Hepatocyte (in vitro differentiated cells): Measurements from ENCODE around the gene SBF2. TPM values are rescaled to one million over a fixed set of nuclear protein-coding genes. Genes with fewer than 3 reads are reported as not detected.
A peak's percentile ranks its signal among the peaks of the same experiment; 100 is the strongest.

ENCODE experiments used
- DNase-seq: peaks from one replicate; pipeline ENCODE4 v3.0.0-alpha.2; 2016; ENCODE audit warnings: low spot score
- H2AFZ ChIP-seq: fragments of 200-600 bp; sonication (generic); 2 replicates; pipeline ENCODE4 v1.6.0; 2016; ENCODE audit warnings: antibody characterized with exemption, mild to moderate bottlenecking
- H3K27ac ChIP-seq: fragments of 200-600 bp; sonication (generic); 2 replicates; pipeline ENCODE4 v1.5.1; 2016; ENCODE audit warnings: mild to moderate bottlenecking
- H3K27me3 ChIP-seq: fragments of 200-600 bp; sonication (generic); 2 replicates; pipeline ENCODE4 v1.6.1; 2016
- H3K36me3 ChIP-seq: fragments of 200-600 bp; sonication (generic); replicated peaks from 2 replicates; pipeline ENCODE4 v1.5.1; 2016; ENCODE audit warnings: low read depth; ENCODE audit not compliant: insufficient read depth
- H3K4me1 ChIP-seq: fragments of 200-600 bp; sonication (generic); 2 replicates; pipeline ENCODE4 v1.5.1; 2016; ENCODE audit warnings: mild to moderate bottlenecking, moderate library complexity; ENCODE audit not compliant: insufficient read depth
- H3K4me2 ChIP-seq: fragments of 200-600 bp; sonication (generic); 2 replicates; pipeline ENCODE4 v1.6.0; 2016
- H3K4me3 ChIP-seq: fragments of 200-600 bp; sonication (generic); 2 replicates; pipeline ENCODE4 v1.5.1; 2016; ENCODE audit warnings: mild to moderate bottlenecking
- H3K79me2 ChIP-seq: fragments of 200-600 bp; sonication (generic); 2 replicates; pipeline ENCODE4 v1.6.0; 2017; ENCODE audit warnings: mild to moderate bottlenecking
- H3K9me2 ChIP-seq: fragments of 200-600 bp; sonication (generic); replicated peaks from 2 replicates; pipeline ENCODE4 v1.6.0; 2017; ENCODE audit warnings: mild to moderate bottlenecking; ENCODE audit not compliant: insufficient read depth
- H3K9me3 ChIP-seq: fragments of 200-600 bp; sonication (generic); 2 replicates; pipeline ENCODE4 v1.5.1; 2016; ENCODE audit warnings: low read depth, mild to moderate bottlenecking
- H4K20me1 ChIP-seq: fragments of 200-600 bp; sonication (generic); 2 replicates; pipeline ENCODE4 v1.6.0; 2016; ENCODE audit warnings: mild to moderate bottlenecking; ENCODE audit not compliant: insufficient read depth, poor library complexity, severe bottlenecking
- CTCF ChIP-seq: fragments of 200-600 bp; sonication (generic); IDR thresholded peaks from 2 replicates; pipeline ENCODE4 v1.5.1; 2016; ENCODE audit warnings: antibody characterized with exemption, mild to moderate bottlenecking; ENCODE audit not compliant: poor library complexity
- EZH2 ChIP-seq: fragments of 200-600 bp; sonication (generic); IDR thresholded peaks from 2 replicates; pipeline ENCODE4 v1.6.1; 2016; ENCODE audit warnings: antibody characterized with exemption, mild to moderate bottlenecking, borderline replicate concordance
- EZH2phosphoT487 ChIP-seq: fragments of 200-600 bp; sonication (generic); IDR thresholded peaks from one replicate; pipeline ENCODE4 v1.6.1; 2018; ENCODE audit warnings: antibody characterized with exemption, mild to moderate bottlenecking, low read depth, moderate library complexity; ENCODE audit not compliant: unreplicated experiment, severe bottlenecking
- WGBS: methylation state at CpG from one replicate; pipeline ENCODE4 v1.1.6; 2016; ENCODE audit warnings: low lambda C conversion rate; ENCODE audit errors: missing lambda C conversion rate; 5-methylcytosine and 5-hydroxymethylcytosine counted together
- polyA plus RNA-seq: library from polyadenylated mRNA; unstranded; fragments of >200 nt; fragmentation: Nextera tagmentation; extraction: Ambion mirVana; gene quantifications from 2 replicates; pipeline ENCODE4 v1.2.1, GENCODE V29; 2016
- total RNA-seq: library from RNA; depleted of rRNA; stranded (reverse); fragments of >200 nt; gene quantifications from 2 replicates; pipeline ENCODE4 v1.2.3, GENCODE V29; 2014

The SBF2 gene
- total and polyA plus RNA-seq, 2 experiments from 2014 or later: 25.7 to 83.2 TPM

- Histone ChIP-seq H3K36me3 (no peaks in the 10 kb centered on the region), H3K79me2 (no peaks in the 10 kb centered on the region), H3K9me3 (no peaks in the 10 kb centered on the region), H3K4me2 (no peak overlapping the region), H4K20me1 (no peaks in the 10 kb centered on the region), H3K27ac (no peak overlapping the region), H2AFZ (no peak overlapping the region), H3K4me1 (peaks cover 16% of the 10 kb centered on the region), H3K4me3 (no peak overlapping the region), H3K27me3 (no peaks in the 10 kb centered on the region), H3K9me2 (no peaks in the 10 kb centered on the region)
- 90% methylated on average over 5 of the region's 5 CpGs for WGBS
- TF ChIP-seq EZH2phosphoT487: no peak
- TF ChIP-seq EZH2: no peak
- TF ChIP-seq CTCF: no peak
- no peak for DNase-seq
Observed at GRCh38 chr11:10298342-10298741, 4.3 kb upstream of the SBF2 start.

- TF ChIP-seq EZH2: no peak
- no peak for TF ChIP-seq EZH2phosphoT487
- no peak for TF ChIP-seq CTCF
- Histone ChIP-seq H3K4me2 (peak overlapping the region; percentile 98), H3K79me2 (peaks cover 29% of the 10 kb centered on the region), H3K9me2 (no peaks in the 10 kb centered on the region), H2AFZ (peak overlapping the region; percentile 98), H3K4me3 (peak overlapping the region; percentile 93), H4K20me1 (no peaks in the 10 kb centered on the region), H3K9me3 (no peaks in the 10 kb centered on the region), H3K36me3 (no peaks in the 10 kb centered on the region), H3K27ac (peak overlapping the region; percentile 99), H3K27me3 (no peaks in the 10 kb centered on the region), H3K4me1 (peaks cover 20% of the 10 kb centered on the region)
- 41% methylated on average over 10 of the region's 10 CpGs for WGBS
- DNase-seq: no peak
Observed at GRCh38 chr11:10295064-10295901, 1.3 kb upstream of the SBF2 start.

- H3K9me3 ChIP-seq: no peaks in the 10 kb centered on the region
- H3K27ac ChIP-seq: peak overlapping the region; percentile 99
- H3K36me3 ChIP-seq: no peaks in the 10 kb centered on the region
- H3K4me3 ChIP-seq: peak overlapping the region; percentile 93
- no peaks in the 10 kb centered on the region for H4K20me1 ChIP-seq
- peak overlapping the region; percentile 98 for H2AFZ ChIP-seq
- TF ChIP-seq CTCF (no peak), EZH2phosphoT487 (no peak), EZH2 (no peak)
- H3K9me2 ChIP-seq: no peaks in the 10 kb centered on the region
- H3K27me3 ChIP-seq: no peaks in the 10 kb centered on the region
- peak overlapping the region; percentile 98 for H3K4me2 ChIP-seq
- WGBS: 1% methylated on average over 39 of the region's 45 CpGs
- peak; percentile 70 for DNase-seq
- H3K79me2 ChIP-seq: peaks cover 38% of the 10 kb centered on the region
- H3K4me1 ChIP-seq: peaks cover 24% of the 10 kb centered on the region
Observed at GRCh38 chr11:10294290-10294953, 403 bp upstream of the SBF2 start.
